ENCODE data around the gene METAP2. TPM values are rescaled to one million over a fixed set of nuclear protein-coding genes. Genes with fewer than 3 reads are reported as not detected.

METAP2 gene
- total and polyA plus RNA-seq, 2 experiments from 2014 or later, result 111 to 159 TPM

GRCh38 chr12:95460896-95461295 is 13.1 kb upstream of the METAP2 start:
- Histone ChIP-seq H3K9me2 (ENCODE audit: insufficient read depth) (0 out of 2 replicates have a peak, but pooled peaks cover 7% of the 10 kb centered on the region), H4K20me1 (replicated peaks; ENCODE audit: insufficient read depth) (no peaks in the 10 kb centered on the region), H3K79me2 (replicated peaks; ENCODE audit: insufficient read depth) (no peaks in the 10 kb centered on the region), H3F3A (replicated peaks; ENCODE audit: low read depth) (no peaks in the 10 kb centered on the region), H3K27me3 (ENCODE audit: insufficient read depth) (no peaks in the 10 kb centered on the region), H3K4me1 (ENCODE audit: insufficient read depth) (no peaks in the 10 kb centered on the region), H3K4me2 (no peak overlapping the region), H3K36me3 (ENCODE audit: insufficient read depth) (no peaks in the 10 kb centered on the region; the same call in 1 of the 2 replicates), H3K27ac (ENCODE audit: low read depth) (no peak overlapping the region), H2AFZ (no peak overlapping the region), H3K4me3 (no peak overlapping the region)
- DNase-seq (ENCODE audit: low spot score), result no peak
- TF ChIP-seq CTCF (conservative IDR thresholded peaks at IDR 0.05; ENCODE audit: low read depth in 2 of 2), result no peak
- TF ChIP-seq ZNF331 (CRISPR knock-in tag; IDR thresholded peaks at IDR 0.05; ENCODE audit: low read depth), result no peak
- no peak for TF ChIP-seq STAT1 (IDR thresholded peaks at IDR 0.05; ENCODE audit: unreplicated experiment)
- no peak for TF ChIP-seq NANOG (IDR thresholded peaks at IDR 0.05; ENCODE audit: borderline replicate concordance)
- TF ChIP-seq ETS1 (IDR thresholded peaks at IDR 0.05), result no peak
- TF ChIP-seq, protein P1, sequence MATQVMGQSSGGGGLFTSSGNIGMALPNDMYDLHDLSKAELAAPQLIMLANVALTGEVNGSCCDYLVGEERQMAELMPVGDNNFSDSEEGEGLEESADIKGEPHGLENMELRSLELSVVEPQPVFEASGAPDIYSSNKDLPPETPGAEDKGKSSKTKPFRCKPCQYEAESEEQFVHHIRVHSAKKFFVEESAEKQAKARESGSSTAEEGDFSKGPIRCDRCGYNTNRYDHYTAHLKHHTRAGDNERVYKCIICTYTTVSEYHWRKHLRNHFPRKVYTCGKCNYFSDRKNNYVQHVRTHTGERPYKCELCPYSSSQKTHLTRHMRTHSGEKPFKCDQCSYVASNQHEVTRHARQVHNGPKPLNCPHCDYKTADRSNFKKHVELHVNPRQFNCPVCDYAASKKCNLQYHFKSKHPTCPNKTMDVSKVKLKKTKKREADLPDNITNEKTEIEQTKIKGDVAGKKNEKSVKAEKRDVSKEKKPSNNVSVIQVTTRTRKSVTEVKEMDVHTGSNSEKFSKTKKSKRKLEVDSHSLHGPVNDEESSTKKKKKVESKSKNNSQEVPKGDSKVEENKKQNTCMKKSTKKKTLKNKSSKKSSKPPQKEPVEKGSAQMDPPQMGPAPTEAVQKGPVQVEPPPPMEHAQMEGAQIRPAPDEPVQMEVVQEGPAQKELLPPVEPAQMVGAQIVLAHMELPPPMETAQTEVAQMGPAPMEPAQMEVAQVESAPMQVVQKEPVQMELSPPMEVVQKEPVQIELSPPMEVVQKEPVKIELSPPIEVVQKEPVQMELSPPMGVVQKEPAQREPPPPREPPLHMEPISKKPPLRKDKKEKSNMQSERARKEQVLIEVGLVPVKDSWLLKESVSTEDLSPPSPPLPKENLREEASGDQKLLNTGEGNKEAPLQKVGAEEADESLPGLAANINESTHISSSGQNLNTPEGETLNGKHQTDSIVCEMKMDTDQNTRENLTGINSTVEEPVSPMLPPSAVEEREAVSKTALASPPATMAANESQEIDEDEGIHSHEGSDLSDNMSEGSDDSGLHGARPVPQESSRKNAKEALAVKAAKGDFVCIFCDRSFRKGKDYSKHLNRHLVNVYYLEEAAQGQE (IDR thresholded peaks at IDR 0.05; ENCODE audit: unreplicated experiment), result no peak
- no peak for TF ChIP-seq EZH2phosphoT487 (IDR thresholded peaks at IDR 0.05; ENCODE audit: unreplicated experiment)
- no peak for TF ChIP-seq POLR2AphosphoS5 (IDR thresholded peaks at IDR 0.05; ENCODE audit: low read depth)
- TF ChIP-seq EZH2 (IDR thresholded peaks at IDR 0.05; ENCODE audit: low read depth, unreplicated experiment), result no peak
- no peak for TF ChIP-seq JUNB (IDR thresholded peaks at IDR 0.05; ENCODE audit: unreplicated experiment)
- no peak for TF ChIP-seq ZNF462 (CRISPR knock-in tag; IDR thresholded peaks at IDR 0.05)
- no peak for TF ChIP-seq ZNF114 (CRISPR knock-in tag; IDR thresholded peaks at IDR 0.05)
- TF ChIP-seq CREB1 (CRISPR knock-in tag; IDR thresholded peaks at IDR 0.05; ENCODE audit: low read depth), result no peak
- Mint-ChIP-seq H3K27ac (no peak overlapping the region), H3K9me3 (peaks cover 34% of the 10 kb centered on the region), H3K36me3 (ENCODE audit: low read depth) (peaks cover 19% of the 10 kb centered on the region), H3K4me3 (no peak overlapping the region), H3K27me3 (ENCODE audit: insufficient read depth, low read depth, poor library complexity) (peaks cover 6% of the 10 kb centered on the region), H3K4me1 (no peaks in the 10 kb centered on the region)
- no peak for ATAC-seq

Measured in GM23338 (cell line).